SIG-M5 (cell line): Measurements from ENCODE around the gene TMEM59.
"Not testable (repeated sequence)": the region's sequence is repeated elsewhere in the genome, so short reads cannot be mapped to it uniquely, and the experiment has no call there.

ENCODE experiments used
- DNase-seq: peaks from one replicate; lab custom pipeline; 2025; lab: John Stamatoyannopoulos, UW

Gene TMEM59, protein sequence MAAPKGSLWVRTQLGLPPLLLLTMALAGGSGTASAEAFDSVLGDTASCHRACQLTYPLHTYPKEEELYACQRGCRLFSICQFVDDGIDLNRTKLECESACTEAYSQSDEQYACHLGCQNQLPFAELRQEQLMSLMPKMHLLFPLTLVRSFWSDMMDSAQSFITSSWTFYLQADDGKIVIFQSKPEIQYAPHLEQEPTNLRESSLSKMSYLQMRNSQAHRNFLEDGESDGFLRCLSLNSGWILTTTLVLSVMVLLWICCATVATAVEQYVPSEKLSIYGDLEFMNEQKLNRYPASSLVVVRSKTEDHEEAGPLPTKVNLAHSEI

GRCh38 chr1:54052934-54053744, at the start of gene TMEM59, which contains the start of gene TCEANC2:
TMEM59 (minus strand) TSS chr1:54053204; CDS start chr1:54053188, 16 bp downstream.
TCEANC2 (plus strand) TSS chr1:54053608; CDS start chr1:54054423, 815 bp downstream.
- DNase-seq = peak; percentile 98

DNA sequence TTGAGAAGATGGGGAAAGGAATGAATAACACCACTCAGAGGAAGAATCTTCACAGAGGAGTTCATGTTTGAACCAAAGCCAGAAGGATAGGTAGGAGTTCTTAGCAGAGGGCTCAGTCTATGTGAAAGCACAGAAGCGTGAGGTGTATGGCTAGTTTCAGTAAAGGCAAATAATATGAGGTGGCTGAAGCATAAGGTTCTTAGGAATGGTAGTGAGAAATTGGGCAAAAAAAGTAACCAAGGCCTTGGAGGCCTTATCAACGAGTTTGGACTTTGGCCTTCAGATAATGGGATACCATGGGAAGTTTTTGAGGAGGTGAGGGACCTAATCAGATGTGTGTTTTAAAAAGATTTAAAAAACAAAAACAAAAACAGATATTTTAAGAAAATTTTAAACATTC, 47.5 kb upstream of the TMEM59 start:
- no peak for DNase-seq

DNA sequence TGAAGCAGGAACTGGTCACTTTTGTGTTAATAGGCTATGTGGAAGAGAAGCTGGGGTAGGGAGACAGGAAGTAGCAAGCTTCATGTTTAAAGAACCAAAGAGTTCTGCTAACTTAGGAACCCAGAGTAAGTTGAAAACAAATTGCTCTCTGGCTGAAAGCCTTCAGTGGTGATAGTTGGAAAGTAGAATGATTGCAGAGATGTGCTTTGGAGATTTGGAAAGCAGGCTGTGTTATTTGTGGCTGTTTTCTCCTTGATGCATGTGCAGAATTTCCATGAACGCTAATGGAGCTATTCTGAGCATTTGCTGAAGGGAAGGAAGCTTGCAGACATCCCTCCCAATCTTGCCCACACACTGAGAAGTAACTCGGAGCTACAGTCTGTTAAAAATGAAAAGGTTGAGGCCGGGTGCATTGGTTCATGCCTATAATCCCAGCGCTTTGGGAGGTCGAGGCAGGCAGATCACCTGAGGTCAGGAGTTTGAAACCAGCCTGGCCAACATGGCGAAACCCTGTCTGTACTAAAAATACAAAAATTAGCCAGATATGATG, 46.1 kb upstream of the TMEM59 start:
- DNase-seq = no peak

DNA sequence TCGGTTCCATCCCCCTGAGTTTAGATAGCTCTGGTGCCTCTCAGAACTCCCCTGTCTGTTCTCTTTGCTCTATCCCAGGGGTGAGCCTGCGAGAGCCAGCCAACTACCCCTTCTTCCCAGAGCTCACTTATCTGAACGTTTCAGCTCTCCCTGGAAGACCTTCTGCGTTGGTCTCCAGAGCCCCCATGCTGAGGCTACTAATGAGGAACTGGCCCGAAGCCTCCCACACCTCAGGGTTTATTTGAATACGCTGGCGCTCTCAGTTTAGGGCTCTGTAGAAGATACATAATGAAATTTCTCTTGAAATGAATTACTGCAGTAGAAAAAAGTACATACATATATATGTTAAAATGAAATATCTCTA, 43.9 kb upstream of the TMEM59 start:
- no peak for DNase-seq

- no peak for DNase-seq
These were observed 43.3 kb upstream of the TMEM59 start for GRCh38 chr1:54096227-54096876.

- DNase-seq = no peak
These were observed 42.7 kb upstream of the TMEM59 start for GRCh38 chr1:54095546-54096226.

DNA sequence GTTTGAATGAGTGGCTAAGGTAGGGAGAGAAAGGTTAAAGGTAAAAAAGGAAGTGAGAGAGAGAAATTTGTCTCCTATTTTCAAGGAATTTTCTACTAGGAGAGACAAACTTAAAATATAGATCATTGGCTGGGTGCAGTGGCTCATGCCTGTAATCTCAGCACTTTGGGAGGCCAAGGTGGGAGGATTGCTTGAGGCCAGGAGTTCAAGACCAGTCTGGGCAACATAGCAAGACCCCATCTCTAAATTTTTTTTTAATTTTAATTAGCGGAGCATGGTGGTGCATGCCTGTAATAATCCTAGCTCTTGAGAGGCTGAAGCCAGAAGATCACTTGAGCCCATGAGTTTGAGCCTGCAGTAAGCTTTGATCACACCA, 41.7 kb upstream of the TMEM59 start:
- DNase-seq = not testable (repeated sequence)

DNA sequence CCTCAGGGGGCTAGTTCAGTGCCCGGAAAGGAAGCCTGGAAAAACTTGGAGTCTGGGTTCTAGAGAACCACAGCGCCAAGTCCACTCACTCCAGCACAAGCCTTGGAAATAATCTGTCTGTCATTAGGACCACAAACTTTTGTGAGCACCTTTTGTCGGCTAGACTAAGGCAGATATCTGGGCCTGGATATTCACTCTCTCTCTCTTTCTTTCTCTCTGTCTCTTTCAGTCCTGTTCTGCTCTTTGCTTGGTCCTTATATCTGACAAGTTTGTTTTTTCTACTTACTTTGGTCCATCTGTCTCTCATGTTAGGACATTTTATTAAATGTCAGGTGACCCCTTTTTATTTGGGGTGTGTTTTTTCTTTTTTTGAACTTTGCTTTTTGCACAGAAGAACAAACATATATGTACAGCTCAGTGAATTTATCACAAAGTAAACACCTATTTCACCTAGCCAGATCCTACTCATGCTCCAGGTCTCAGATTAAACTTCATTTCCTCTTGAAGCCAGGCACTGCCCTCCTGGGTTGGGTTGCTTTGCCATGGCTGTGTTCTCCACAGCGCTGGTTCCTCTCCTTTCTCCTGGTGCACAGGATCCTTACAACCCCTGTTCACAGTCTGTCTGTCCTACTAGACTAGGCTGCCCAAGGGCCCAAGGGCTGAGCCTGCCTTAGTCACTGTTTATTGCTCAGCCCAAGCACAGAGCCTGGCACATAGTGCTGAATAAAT, 41.2 kb upstream of the TMEM59 start:
- no peak for DNase-seq

DNA sequence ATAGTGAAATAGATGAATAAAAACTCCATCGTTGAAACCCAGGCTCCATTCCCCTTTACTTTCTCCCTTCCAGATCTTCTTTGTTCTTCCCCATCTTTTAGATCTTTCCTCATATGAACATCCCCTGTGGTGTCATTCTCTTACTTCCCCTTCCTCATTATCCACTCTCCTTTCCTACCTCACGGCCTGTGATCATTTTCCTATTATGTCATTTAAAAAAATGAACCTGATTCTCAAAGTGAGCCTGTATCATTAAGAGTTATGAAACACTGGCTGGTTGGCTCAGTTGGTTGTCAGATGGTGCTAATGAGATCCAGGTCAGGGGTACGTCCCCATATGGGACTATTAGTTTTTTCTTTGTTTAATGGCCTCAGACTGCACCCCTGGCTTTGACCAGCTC, 38.7 kb upstream of the TMEM59 start:
- no peak for DNase-seq

DNA sequence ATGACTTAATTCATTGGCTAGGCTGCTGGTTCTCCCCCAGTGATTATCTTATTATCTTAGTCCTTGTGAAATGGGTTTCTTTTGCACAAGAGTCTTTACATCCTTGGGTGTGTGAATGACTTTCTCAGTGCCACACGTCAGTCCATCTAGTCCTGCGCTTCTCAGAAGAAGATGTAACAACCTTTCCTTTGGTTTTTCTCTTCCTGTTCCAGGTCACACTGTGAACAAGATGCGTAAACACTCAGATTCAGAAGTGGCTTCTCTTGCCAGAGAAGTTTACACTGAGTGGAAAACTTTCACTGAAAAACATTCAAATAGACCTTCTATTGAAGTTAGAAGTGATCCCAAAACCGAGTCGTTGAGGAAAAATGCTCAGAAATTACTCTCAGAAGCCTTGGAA, 35.4 kb upstream of the TMEM59 start:
- no peak for DNase-seq

GRCh38 chr1:54086754-54087153, 33.8 kb upstream of the TMEM59 start:
- DNase-seq = no peak

DNA sequence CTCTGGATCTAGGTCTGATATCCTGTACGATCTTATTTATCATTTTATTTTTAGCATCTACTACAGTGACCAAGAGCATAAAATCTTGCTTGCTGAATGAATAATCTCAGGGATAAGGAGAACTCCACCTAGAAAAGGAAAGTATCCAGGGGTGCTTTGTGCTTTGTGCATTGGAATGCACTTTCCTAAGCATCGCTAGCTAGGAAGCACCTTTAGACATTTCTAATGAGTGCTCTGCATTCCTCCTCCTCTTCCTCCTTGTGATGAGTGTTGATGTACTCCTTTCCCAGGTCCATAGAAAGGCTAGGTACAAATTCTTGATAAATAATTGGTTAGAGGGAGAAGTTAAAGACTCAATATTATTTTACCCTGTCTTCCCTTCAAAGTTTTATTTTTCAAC, 31.8 kb upstream of the TMEM59 start:
- no peak for DNase-seq

DNA sequence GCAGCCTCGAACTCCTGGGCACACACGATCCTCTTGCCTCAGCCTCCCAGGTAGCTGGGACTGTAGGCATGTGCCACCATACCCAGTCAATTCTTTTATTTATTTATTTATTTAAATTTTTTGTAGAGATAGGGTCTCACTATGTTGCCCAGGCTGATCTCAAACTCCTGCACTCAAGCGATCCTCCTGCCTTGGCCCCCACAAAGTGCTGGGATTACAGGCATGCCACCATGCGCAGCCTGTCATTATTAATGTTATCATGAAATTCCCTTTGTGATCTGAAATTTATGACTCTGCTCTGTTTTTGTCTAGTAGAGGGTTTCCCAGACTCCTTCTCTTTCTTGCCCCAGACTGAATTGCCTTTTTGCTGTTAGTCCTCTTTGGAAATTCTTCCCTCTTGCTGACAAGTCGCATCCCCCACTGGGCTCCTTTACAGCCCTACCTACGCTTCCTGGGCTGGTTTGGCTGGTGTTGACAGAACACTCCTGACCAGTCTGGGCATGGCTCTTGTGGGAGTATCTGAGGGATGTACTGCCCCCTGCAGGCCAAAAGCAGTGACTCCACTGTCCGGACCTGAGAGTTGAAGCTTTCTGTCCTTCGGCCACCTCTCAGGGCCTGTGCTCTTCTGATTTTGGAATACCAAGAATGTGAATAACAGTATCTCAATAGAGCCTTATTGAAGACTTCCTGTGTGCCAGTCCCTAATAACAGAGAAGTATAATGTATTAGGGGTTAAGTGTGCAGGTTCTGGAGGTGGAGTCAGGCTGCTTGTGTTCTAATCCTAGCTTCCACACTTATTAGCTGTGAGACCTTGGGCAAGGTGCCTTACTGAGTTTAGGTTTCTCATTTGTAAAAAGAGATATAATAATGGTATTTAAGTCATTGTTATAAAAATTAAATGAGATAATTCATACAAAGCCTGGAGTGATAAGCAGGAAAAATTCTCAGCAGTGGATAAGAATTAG, 28.6 kb upstream of the TMEM59 start:
- DNase-seq = no peak

DNA sequence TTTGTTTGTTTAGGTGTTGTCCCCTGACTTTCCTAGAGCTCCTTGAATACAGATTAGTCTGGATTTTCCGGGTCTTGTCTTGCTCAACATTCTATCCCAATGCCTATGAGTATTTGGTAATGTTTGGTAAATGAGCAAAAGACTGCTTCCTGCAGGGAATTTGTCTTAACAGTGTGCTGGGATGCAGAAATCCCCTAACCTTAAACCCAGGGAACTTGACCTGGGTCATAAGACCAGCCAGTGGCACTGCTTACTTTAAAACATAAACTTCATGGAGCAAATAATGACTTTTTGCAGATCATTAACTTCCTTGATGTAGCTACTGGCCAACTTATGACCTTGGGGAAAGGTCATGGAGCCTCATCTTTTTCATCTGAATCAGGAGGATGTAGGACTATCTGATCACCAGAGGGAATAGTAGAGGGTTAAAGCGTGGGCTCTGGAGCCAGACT, 27.6 kb upstream of the TMEM59 start:
- no peak for DNase-seq

GRCh38 chr1:54077359-54077758, 24.4 kb upstream of the TMEM59 start:
- DNase-seq = no peak

- no peak for DNase-seq
These were observed 17.3 kb upstream of the TMEM59 start for GRCh38 chr1:54070171-54070837.

DNA sequence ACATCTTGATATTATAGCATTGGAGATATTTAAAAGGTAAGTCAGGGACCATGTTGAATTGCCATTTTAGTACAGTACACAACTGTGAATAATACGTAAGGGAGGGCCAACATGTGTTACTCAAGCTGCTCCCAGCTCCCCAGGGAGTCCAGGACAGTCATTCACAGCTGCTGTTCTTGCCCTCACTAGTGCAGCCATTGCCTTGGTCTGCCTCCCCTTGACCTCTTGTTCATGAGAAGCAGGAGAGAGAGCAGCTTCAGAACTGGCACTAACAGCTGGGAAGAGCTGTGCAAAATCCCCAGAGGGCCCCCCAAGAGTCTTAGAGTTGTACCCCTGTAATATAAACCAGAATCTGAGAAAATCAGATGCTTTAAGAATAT, 16.8 kb upstream of the TMEM59 start:
- no peak for DNase-seq

GRCh38 chr1:54064299-54064698, 11.3 kb upstream of the TMEM59 start:
- DNase-seq = no peak

DNA sequence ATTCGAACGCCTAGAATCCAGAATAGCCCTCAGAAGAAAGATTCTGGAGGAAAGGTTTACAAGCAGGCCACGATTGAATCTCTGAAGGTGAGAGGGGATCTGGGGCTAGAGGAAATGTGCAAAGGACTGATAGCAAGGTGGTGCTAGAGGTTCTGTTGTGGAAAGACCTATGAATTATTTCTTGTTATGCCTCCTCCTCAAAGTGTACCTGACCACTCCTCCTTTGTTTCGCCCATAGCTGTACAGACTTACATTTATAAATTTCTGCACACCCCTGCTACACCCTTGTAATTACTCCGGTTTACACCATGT, 1.4 kb upstream of the TMEM59 start:
- DNase-seq = no peak
